Vagina (tissue), 2 donors: ENCODE data around the gene MTERF2.

ENCODE experiments used
- POLR2A ChIP-seq, 2 donors: fragments of 450-650 bp; IDR thresholded peaks; one replicate each; pipeline ENCODE4 v1.6.1; 2017; ENCODE audit warnings: antibody characterized with exemption in 2 of 2, mild to moderate bottlenecking in 2 of 2, moderate library complexity in 2 of 2
- POLR2AphosphoS5 ChIP-seq, 2 donors: sonication (generic); formaldehyde crosslinking; IDR thresholded peaks; one replicate each; pipeline ENCODE4 v1.9.0; 2017; ENCODE audit warnings: antibody characterized with exemption in 2 of 2, mild to moderate bottlenecking in 2 of 2, low read depth in 1 of 2; ENCODE audit not compliant: insufficient read depth in 1 of 2

DNA sequence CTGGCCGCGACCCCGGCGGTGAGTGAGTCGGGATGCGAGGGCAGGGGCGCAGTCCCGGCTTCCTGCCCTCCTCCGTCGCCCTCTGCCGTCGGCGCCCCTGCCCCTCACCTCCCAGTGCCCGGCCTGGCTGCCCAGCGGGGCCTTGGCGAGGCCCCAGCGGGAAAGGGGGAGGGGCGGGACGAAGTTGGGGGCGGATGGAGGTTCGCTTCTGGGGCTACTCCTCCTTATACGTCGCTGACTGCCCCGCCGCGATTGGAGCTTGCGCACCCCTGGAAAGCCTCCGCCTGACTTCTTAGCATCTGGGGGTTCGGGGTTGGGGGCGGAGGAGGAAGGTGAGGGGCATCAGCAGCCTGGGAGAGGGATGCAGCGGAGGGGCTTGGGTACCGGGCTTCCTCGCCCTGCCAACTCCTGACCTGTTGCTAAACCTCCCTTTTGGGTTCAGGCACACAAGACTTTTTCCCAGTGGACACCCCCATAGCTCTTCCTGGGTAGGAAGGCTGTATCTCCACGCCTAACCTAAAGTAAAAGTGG, 30.8 kb downstream of the MTERF2 start:
- no peak for TF ChIP-seq POLR2AphosphoS5 (IDR thresholded peaks at IDR 0.05; ENCODE audit: insufficient read depth in 1 of 2, low read depth in 1 of 2)
- TF ChIP-seq POLR2A (IDR thresholded peaks at IDR 0.05): no peak
